B cell (primary cell): ENCODE data around the gene MAP3K6. TPM values are rescaled to one million over a fixed set of nuclear protein-coding genes. Genes with fewer than 3 reads are reported as not detected.
A peak's percentile ranks its signal among the peaks of the same experiment; 100 is the strongest.
"Not testable (repeated sequence)": the region's sequence is repeated elsewhere in the genome, so short reads cannot be mapped to it uniquely, and the experiment has no call there.

Experiments used
- ATAC-seq: fragments of 200-7000 bp; cut with Tn5 transposase; one replicate; pipeline ENCODE4 v1.10.0; 2021; ENCODE audit warnings: low read depth, mild to moderate bottlenecking, moderate number of reproducible peaks, moderate library complexity
- CTCF ChIA-PET: fragments of 350-600 bp; sonication (Branson Sonifier 250); formaldehyde crosslinking; loops from one replicate; lab custom pipeline; 2021; ENCODE audit warnings: antibody characterized with exemption, inconsistent platforms; lab: Charles Lee
- POLR2A ChIA-PET: fragments of 350-600 bp; sonication (Branson Sonifier 250); formaldehyde crosslinking; loops from one replicate; lab custom pipeline; 2021; ENCODE audit warnings: antibody characterized with exemption; lab: Charles Lee
- DNase-seq: peaks from one replicate; pipeline ENCODE4 v3.0.0; 2013
- H2AFZ ChIP-seq: 2 replicates; pipeline ENCODE4 v1.6.1; 2012; ENCODE audit warnings: mild to moderate bottlenecking, low read depth, low read length; ENCODE audit not compliant: insufficient read depth, poor library complexity, severe bottlenecking
- H3K27ac ChIP-seq, 2 donors: 1 replicate in 1 of 2; 2 replicates in 1 of 2; pipeline ENCODE4 v1.5.1; 2012 to 2013; ENCODE audit warnings: low read length in 2 of 2, mild to moderate bottlenecking in 2 of 2, moderate library complexity in 1 of 2
- H3K27me3 ChIP-seq, 4 experiments: fragments of 200-600 bp in 1 of 4; sonication (generic) in 1 of 4; replicated peaks in 1 of 4; 1 replicate in 2 of 4; 2 replicates in 2 of 4; pipeline versions ENCODE4 v1.6.1 to v1.7.0; 2013 to 2016; ENCODE audit warnings: low read length in 3 of 4, mild to moderate bottlenecking in 2 of 4, mixed read lengths in 1 of 4, moderate library complexity in 1 of 4; ENCODE audit not compliant: insufficient read depth in 4 of 4, control insufficient read depth in 3 of 4; ENCODE audit errors: control extremely low read depth in 1 of 4
- H3K36me3 ChIP-seq, 2 experiments: replicated peaks in 1 of 2; 1 replicate in 1 of 2; 2 replicates in 1 of 2; pipeline versions ENCODE4 v1.6.1 to v1.7.1; 2013; ENCODE audit warnings: low read length in 1 of 2; ENCODE audit not compliant: insufficient read depth in 2 of 2, control insufficient read depth in 1 of 2; ENCODE audit errors: control extremely low read depth in 1 of 2, extremely low read depth in 1 of 2
- H3K4me1 ChIP-seq, 2 donors: fragments of 200-600 bp in 1 of 2; sonication (generic) in 1 of 2; 1 replicate in 1 of 2; 2 replicates in 1 of 2; pipeline versions ENCODE4 v1.5.1 to v1.6.1; 2013 to 2017; ENCODE audit warnings: low read length in 2 of 2; ENCODE audit not compliant: control insufficient read depth in 2 of 2, insufficient read depth in 2 of 2
- H3K4me2 ChIP-seq: replicated peaks from 2 replicates; pipeline ENCODE3; 2012; ENCODE audit warnings: mild to moderate bottlenecking, low read depth, low read length; ENCODE audit not compliant: poor library complexity, severe bottlenecking
- H3K4me3 ChIP-seq, 5 experiments: fragments of 200-600 bp in 1 of 5; sonication (generic) in 1 of 5; 1 replicate in 3 of 5; 2 replicates in 2 of 5; pipeline versions ENCODE4 v1.5.1 to v1.7.0; 2011 to 2016; ENCODE audit warnings: low read length in 4 of 5, mild to moderate bottlenecking in 4 of 5, low read depth in 2 of 5, control low read depth in 1 of 5, moderate library complexity in 1 of 5; ENCODE audit not compliant: insufficient read depth in 1 of 5; ENCODE audit errors: control extremely low read depth in 1 of 5, extremely low read depth in 1 of 5
- H3K79me2 ChIP-seq: fragments of 200-600 bp; sonication (generic); one replicate; pipeline ENCODE4 v1.6.0; 2016; ENCODE audit warnings: low read length; ENCODE audit not compliant: control insufficient read depth, insufficient read depth
- H3K9ac ChIP-seq: fragments of 200-600 bp; sonication (generic); 2 replicates; pipeline ENCODE4 v1.6.1; 2017; ENCODE audit warnings: mild to moderate bottlenecking, low read length, moderate library complexity
- H3K9me3 ChIP-seq, 3 donors: one replicate each; pipeline versions ENCODE4 v1.6.1 to v1.7.1; 2013; ENCODE audit warnings: low read length in 2 of 3; ENCODE audit not compliant: control insufficient read depth in 2 of 3, insufficient read depth in 1 of 3; ENCODE audit errors: control extremely low read depth in 1 of 3
- H4K20me1 ChIP-seq: 2 replicates; pipeline ENCODE4 v1.6.0; 2012; ENCODE audit warnings: mild to moderate bottlenecking, low read length; ENCODE audit not compliant: insufficient read depth, control insufficient read depth, poor library complexity, severe bottlenecking
- H3K27ac Mint-ChIP-seq: one replicate; pipeline ENCODE4 v1.8.0; 2021; ENCODE audit warnings: mixed read lengths
- H3K27me3 Mint-ChIP-seq: one replicate; pipeline ENCODE4 v1.8.0; 2021; ENCODE audit warnings: mixed read lengths
- H3K4me1 Mint-ChIP-seq: one replicate; pipeline ENCODE4 v1.8.0; 2021; ENCODE audit warnings: mixed read lengths
- H3K4me3 Mint-ChIP-seq: one replicate; pipeline ENCODE4 v1.8.0; 2021; ENCODE audit warnings: mixed read lengths
- H3K9me3 Mint-ChIP-seq: one replicate; pipeline ENCODE4 v1.8.0; 2022; ENCODE audit warnings: mixed read lengths; ENCODE audit not compliant: insufficient read depth
- CTCF ChIP-seq: fragments of 200-600 bp; IDR thresholded peaks from one replicate; pipeline ENCODE4 v1.8.0; 2022; ENCODE audit warnings: antibody characterized with exemption, mild to moderate bottlenecking
- EZH2 ChIP-seq: IDR thresholded peaks from 2 replicates; pipeline ENCODE4 v1.6.1; 2012; ENCODE audit warnings: borderline replicate concordance, low read depth, mild to moderate bottlenecking, moderate library complexity, low read length; ENCODE audit not compliant: insufficient read depth, poor library complexity, severe bottlenecking
- WGBS: methylation state at CpG from one replicate; pipeline ENCODE4 v1.1.5; 2013; ENCODE audit warnings: missing lambda C conversion rate; ENCODE audit not compliant: insufficient coverage; 5-methylcytosine and 5-hydroxymethylcytosine counted together
- intact Hi-C: fragments of 100-400 bp; cut with micrococcal nuclease; formaldehyde crosslinking; loops from one replicate; pipeline ENCODE4 v1.10.0; 2022
- polyA plus RNA-seq: library from polyadenylated mRNA; depleted of rRNA; stranded (reverse); fragments of >200 nt; gene quantifications from 2 replicates; pipeline ENCODE4 v1.2.3, GENCODE V29; 2012
- total RNA-seq, 2 donors: library from RNA; stranded (reverse); fragments of 120-200 nt in 1 of 2; gene quantifications; 1 replicate in 1 of 2; 2 replicates in 1 of 2; pipeline versions ENCODE4 v1.2.3 to v1.2.4, GENCODE V29; 2013 to 2022

MAP3K6 gene
- total and polyA plus RNA-seq, 2 donors (not counting 1 experiment from before 2014, with no cell fraction given) = 9.4 to 11.0 TPM

GRCh38 chr1:27409669-27410068 lies 42.9 kb upstream of the MAP3K6 start:
- TF ChIP-seq EZH2 (no peak), CTCF (no peak)
- intact Hi-C loops = no loop called here
- H3K4me1 ChIP-seq = peaks cover 15 to 29% of the 10 kb centered on the region in 2 donors
- H3K4me1 Mint-ChIP-seq = peaks cover 31% of the 10 kb centered on the region
- H3K4me3 ChIP-seq = no peak overlapping the region
- CTCF ChIA-PET = interaction anchor here (0.5 to 6.0 kb wide), 4 partner anchors 14 to 147 kb away, joined by 5 to 26 read pairs (median 6); no protein-coding TSS in a partner anchor
- no peak overlapping the region for H3K27ac ChIP-seq
- peaks cover 10% of the 10 kb centered on the region for H4K20me1 ChIP-seq
- peaks cover 12 to 77% of the 10 kb centered on the region in 2 experiments for H3K36me3 ChIP-seq
- POLR2A ChIA-PET = interaction anchor here (0.6 kb wide), 1 partner anchor 261 kb away, joined by 3 read pairs; no protein-coding TSS in a partner anchor
- no peak overlapping the region for H3K27ac Mint-ChIP-seq
- H3K79me2 ChIP-seq = peaks cover 10% of the 10 kb centered on the region
- no peak overlapping the region for H3K4me3 Mint-ChIP-seq
- H2AFZ ChIP-seq = no peak overlapping the region
- H3K9ac ChIP-seq = no peak overlapping the region
- WGBS = 91% methylated on average over 10 of the region's 11 CpGs
- no peaks in the 10 kb centered on the region for H3K9me3 ChIP-seq
- ATAC-seq (no peak), DNase-seq (no peak)
- no peaks in the 10 kb centered on the region for H3K9me3 Mint-ChIP-seq
- no peaks in the 10 kb centered on the region for H3K27me3 ChIP-seq
- no peak overlapping the region for H3K4me2 ChIP-seq
- no peaks in the 10 kb centered on the region for H3K27me3 Mint-ChIP-seq

DNA sequence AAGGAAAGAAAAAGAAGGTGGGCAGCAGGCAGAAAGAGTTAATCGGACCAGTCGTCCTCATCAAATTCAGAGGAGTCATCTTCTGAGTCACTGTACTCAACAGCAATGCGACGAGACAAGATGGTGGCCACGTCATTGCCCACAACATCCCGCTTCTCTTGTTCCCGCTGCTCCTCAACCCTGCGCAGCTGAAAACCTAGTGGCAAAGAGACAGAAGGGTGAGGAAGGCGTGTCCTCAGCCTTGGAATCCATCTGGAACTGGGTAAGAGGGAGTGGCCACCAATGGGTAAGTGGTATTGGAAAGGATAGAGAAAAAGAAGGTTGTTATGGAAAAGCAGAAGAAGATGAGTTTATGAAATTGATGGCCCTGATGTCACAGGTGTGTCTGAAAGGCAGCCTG lies 41.4 kb upstream of the MAP3K6 start:
- ChIA-PET CTCF (interaction anchor here (0.8 to 1.5 kb wide), 3 partner anchors 8 to 199 kb away, joined by 3 to 5 read pairs (median 4); no protein-coding TSS in a partner anchor), POLR2A (interaction anchor here (0.7 kb wide), 1 partner anchor 195 kb away, joined by 5 read pairs; no protein-coding TSS in a partner anchor)
- H3K4me1 ChIP-seq = peaks cover 30 to 43% of the 10 kb centered on the region in 2 donors
- H4K20me1 ChIP-seq = peaks cover 10% of the 10 kb centered on the region
- no peak for ATAC-seq
- TF ChIP-seq CTCF = no peak
- no peak for TF ChIP-seq EZH2
- no peaks in the 10 kb centered on the region for H3K27me3 Mint-ChIP-seq
- peaks cover 45% of the 10 kb centered on the region for H3K4me1 Mint-ChIP-seq
- WGBS = 93% methylated on average over 9 of the region's 9 CpGs
- no peaks in the 10 kb centered on the region for H3K9me3 Mint-ChIP-seq
- H3K4me3 ChIP-seq = no peak overlapping the region
- DNase-seq = no peak
- H3K9me3 ChIP-seq = no peaks in the 10 kb centered on the region
- H3K4me2 ChIP-seq = no peak overlapping the region
- no peak overlapping the region for H3K9ac ChIP-seq
- peak overlapping the region; percentile 15 for H3K27ac Mint-ChIP-seq
- H3K36me3 ChIP-seq = peaks cover 10 to 62% of the 10 kb centered on the region in 2 experiments
- H3K27ac ChIP-seq = peak overlapping the region in 1 of 2 donors; percentile 75
- H3K27me3 ChIP-seq = no peaks in the 10 kb centered on the region
- no peak overlapping the region for H2AFZ ChIP-seq
- H3K79me2 ChIP-seq = peaks cover 4% of the 10 kb centered on the region
- intact Hi-C loops = no loop called here
- no peak overlapping the region for H3K4me3 Mint-ChIP-seq

GRCh38 chr1:27406791-27407190 lies 40.0 kb upstream of the MAP3K6 start:
- POLR2A ChIA-PET, H3K79me2 ChIP-seq, intact Hi-C loops, H2AFZ ChIP-seq, H3K9me3 ChIP-seq, H3K4me2 ChIP-seq, H3K9me3 Mint-ChIP-seq, H3K4me3 Mint-ChIP-seq, H3K27me3 Mint-ChIP-seq, H3K27me3 ChIP-seq, H3K9ac ChIP-seq, H3K4me3 ChIP-seq: not testable (repeated sequence)
- Histone ChIP-seq H3K27ac (peak overlapping the region; percentile 44 to 75), H3K36me3 (peaks cover 8 to 48% of the 10 kb centered on the region in 2 experiments), H4K20me1 (peaks cover 10% of the 10 kb centered on the region), H3K4me1 (peaks cover 43 to 57% of the 10 kb centered on the region in 2 donors)
- ATAC-seq (peak; percentile 12), DNase-seq (peak; percentile 56)
- peaks cover 55% of the 10 kb centered on the region for H3K4me1 Mint-ChIP-seq
- CTCF ChIA-PET = interaction anchor here (0.9 to 1.5 kb wide), 4 partner anchors 9 to 256 kb away, joined by 3 to 5 read pairs (median 4); no protein-coding TSS in a partner anchor
- H3K27ac Mint-ChIP-seq = peak overlapping the region; percentile 84
- 78% methylated on average over 1 of the region's 2 CpGs for WGBS
